Measurements from ENCODE around the gene CCDC102A. TPM values are rescaled to one million over a fixed set of nuclear protein-coding genes. Genes with fewer than 3 reads are reported as not detected.

CCDC102A gene
- total and polyA plus RNA-seq, 2 donors (not counting 3 experiments of a cell fraction or from before 2014, with no cell fraction given): 7.8 to 12.2 TPM

- intact Hi-C loops (cut with micrococcal nuclease): no loop called here
- no peaks in the 10 kb centered on the region for H3K36me3 ChIP-seq (ENCODE audit: control insufficient read depth in 2 of 2, extremely low read depth in 1 of 2, insufficient read depth in 2 of 2, low read length in 2 of 2)
- CTCF ChIA-PET: interaction anchor here (0.9 to 1.4 kb wide), 3 partner anchors 16 to 39 kb away, joined by 3 to 8 read pairs (median 3); partner anchors contain the start of gene POLR2C
- dilution Hi-C loops (cut with MboI; ENCODE audit: extremely low pct_ligation_motif_present, low sequenced_read_pairs): no loop called here
- POLR2A ChIA-PET: no interaction called here
- FAIRE-seq: no peak
- no TSS peak for BruUV-seq (replicated peaks)
- no peak overlapping the region for H3K27ac ChIP-seq (ENCODE audit: insufficient read depth, low read depth, low read length)
- TF ChIP-seq GATA2 (IDR thresholded peaks at IDR 0.05; ENCODE audit: insufficient read depth, insufficient read length, low read depth, low read length) (no peak), EZH2 (IDR thresholded peaks at IDR 0.05; ENCODE audit: borderline replicate concordance, low read depth, low read length, severe bottlenecking) (no peak), JUN (IDR thresholded peaks at IDR 0.05; ENCODE audit: borderline replicate concordance, insufficient read depth, insufficient read length, low read depth) (no peak), POLR2A (IDR thresholded peaks at IDR 0.05; ENCODE audit: low read depth, low read length) (no peak), MAX (IDR thresholded peaks at IDR 0.05; ENCODE audit: insufficient read depth, insufficient read length) (no peak), FOS (IDR thresholded peaks at IDR 0.05; ENCODE audit: borderline replicate concordance, insufficient read depth, low read length) (no peak), POLR2AphosphoS5 (IDR thresholded peaks at IDR 0.05; ENCODE audit: insufficient read depth, low read depth, low read length) (no peak), MYC (IDR thresholded peaks at IDR 0.05; ENCODE audit: low read depth, low read length) (no peak), CTCF (IDR thresholded peaks at IDR 0.05; ENCODE audit: extremely low read depth in 1 of 2, insufficient read depth in 1 of 2, low read depth in 1 of 2, low read length in 2 of 2) (no peak)
- no peaks in the 10 kb centered on the region for H3K9me1 ChIP-seq (replicated peaks; ENCODE audit: control insufficient read depth, extremely low read depth, insufficient read depth, low read length)
- H3K4me3 ChIP-seq (replicated peaks in 1 of 3; ENCODE audit: insufficient read depth in 1 of 3, low read depth in 1 of 3, low read length in 3 of 3): no peak overlapping the region
- no peak overlapping the region for H3K9ac ChIP-seq (replicated peaks; ENCODE audit: extremely low read depth, insufficient read depth, low read length)
- no peak overlapping the region for H2AFZ ChIP-seq (ENCODE audit: low read depth, low read length)
- peaks cover 26% of the 10 kb centered on the region for H3K4me1 ChIP-seq (ENCODE audit: control insufficient read depth, extremely low read depth, insufficient read depth, low read length)
- peaks cover 15% of the 10 kb centered on the region for H3K79me2 ChIP-seq (ENCODE audit: control insufficient read depth, insufficient read depth, low read length)
- H3K9me3 ChIP-seq (replicated peaks; ENCODE audit: control insufficient read depth, insufficient read depth, low read length): no peaks in the 10 kb centered on the region
- DNase-seq (ENCODE audit: low read depth, low spot score): no peak
- H4K20me1 ChIP-seq (replicated peaks; ENCODE audit: control insufficient read depth, extremely low read depth, insufficient read depth, low read length): no peaks in the 10 kb centered on the region
- H3K27me3 ChIP-seq (ENCODE audit: control insufficient read depth in 2 of 2, insufficient read depth in 2 of 2, low read length in 2 of 2): no peaks in the 10 kb centered on the region
- H3K4me2 ChIP-seq (ENCODE audit: insufficient read depth, low read length): no peak overlapping the region
Measured at GRCh38 chr16:57480754-57481230, 55.6 kb downstream of the CCDC102A start.

All from endothelial cell of umbilical vein (primary cell).